HepG2 (cell line): ENCODE data around the gene OR8S1. TPM values are rescaled to one million over a fixed set of nuclear protein-coding genes. Genes with fewer than 3 reads are reported as not detected.

Experiments
- ATAC-seq: fragments of 200-7000 bp; cut with Tn5 transposase; 3 replicates; pipeline ENCODE4 v1.9.1; 2020; ENCODE audit warnings: mild to moderate bottlenecking, moderate library complexity
- BruUV-seq: library from RNA; stranded (reverse); fragments of 400-500 nt; replicated peaks from 2 replicates; lab custom pipeline; 2021; lab: Mats Ljungman, UMichigan
- CTCF ChIA-PET: fragments of 300-600 bp; formaldehyde crosslinking; extraction: SDS; loops from one replicate; lab custom pipeline; 2021; ENCODE audit warnings: low total read pairs, inconsistent platforms, low intra/inter-chr PET ratio; lab: Yijun Ruan, JAX
- POLR2A ChIA-PET: fragments of 350-600 bp; sonication (Branson Sonifier 250); formaldehyde crosslinking; loops from one replicate; lab custom pipeline; 2020; ENCODE audit warnings: antibody characterized with exemption, inconsistent platforms; lab: Yijun Ruan, JAX
- DNase-seq: peaks from one replicate; pipeline ENCODE4 v3.0.0-alpha.2; 2015; ENCODE audit warnings: low spot score
- FAIRE-seq: peaks from 3 replicates; lab custom pipeline; 2011; peaks lifted over from hg19 to GRCh38; lab: Jason Lieb, UNC
- H2AFZ ChIP-seq: one replicate; pipeline ENCODE4 v1.6.1; 2011; ENCODE audit warnings: low read length, inconsistent platforms
- H3K27ac ChIP-seq: fragments of 300-600 bp; 3 replicates; pipeline ENCODE4 v1.8.0; 2011; ENCODE audit warnings: mixed run types, mild to moderate bottlenecking, mixed read lengths, low read length, inconsistent platforms; ENCODE audit not compliant: insufficient read depth; ENCODE audit errors: extremely low read length
- H3K27me3 ChIP-seq, 2 experiments: fragments of 200-600 bp in 1 of 2; 2 replicates in 1 of 2; 3 replicates in 1 of 2; pipeline versions ENCODE4 v1.6.0 to v1.8.0; 2011; ENCODE audit warnings: low read length in 2 of 2, mild to moderate bottlenecking in 2 of 2, moderate library complexity in 2 of 2, inconsistent platforms in 1 of 2; ENCODE audit not compliant: insufficient read depth in 2 of 2, control insufficient read depth in 1 of 2
- H3K36me3 ChIP-seq, 2 experiments: fragments of 200-600 bp in 1 of 2; replicated peaks in 1 of 2; 2 replicates in 1 of 2; 3 replicates in 1 of 2; pipeline versions ENCODE4 v1.5.1 to v1.8.0; 2011; ENCODE audit warnings: low read length in 2 of 2, inconsistent platforms in 1 of 2; ENCODE audit not compliant: insufficient read depth in 2 of 2, control insufficient read depth in 1 of 2
- H3K4me1 ChIP-seq: 2 replicates; pipeline ENCODE4 v1.5.1; 2012; ENCODE audit warnings: low read length, inconsistent platforms; ENCODE audit not compliant: insufficient read depth
- H3K4me2 ChIP-seq: 2 replicates; pipeline ENCODE4 v1.6.0; 2011; ENCODE audit warnings: low read depth, low read length, inconsistent platforms
- H3K4me3 ChIP-seq, 3 experiments: fragments of 200-600 bp in 1 of 3; sonication (generic), shearing (Covaris generic) in 1 of 3; replicated peaks in 1 of 3; 2 replicates each; pipeline ENCODE4 v1.5.1; 2011 to 2016; ENCODE audit warnings: low read length in 3 of 3, inconsistent platforms in 2 of 3, low read depth in 2 of 3, mild to moderate bottlenecking in 2 of 3, control low read depth in 1 of 3, mixed read lengths in 1 of 3; ENCODE audit not compliant: insufficient read depth in 1 of 3
- H3K79me2 ChIP-seq: one replicate; pipeline ENCODE4 v1.6.1; 2011; ENCODE audit warnings: low read length, inconsistent platforms; ENCODE audit not compliant: insufficient read depth
- H3K9ac ChIP-seq: 2 replicates; pipeline ENCODE4 v1.6.0; 2011; ENCODE audit warnings: mild to moderate bottlenecking, low read depth, low read length, inconsistent platforms; ENCODE audit not compliant: insufficient read depth
- H3K9me3 ChIP-seq: 2 replicates; pipeline ENCODE4 v1.5.1; 2012; ENCODE audit warnings: mild to moderate bottlenecking, low read length
- H4K20me1 ChIP-seq: 2 replicates; pipeline ENCODE4 v1.6.0; 2011; ENCODE audit warnings: inconsistent platforms, mild to moderate bottlenecking, low read length, moderate library complexity; ENCODE audit not compliant: insufficient read depth
- ARNT2 ChIP-seq: sonication (generic); formaldehyde crosslinking; IDR thresholded peaks from 2 replicates; pipeline ENCODE4 v1.8.0; 2022; ENCODE audit warnings: mild to moderate bottlenecking, low read depth, missing genetic modification reagents, moderate library complexity
- ERF ChIP-seq: IDR thresholded peaks from 2 replicates; pipeline ENCODE4 v1.6.1; 2018; ENCODE audit warnings: missing biosample characterization, missing genetic modification reagents
- JARID2 ChIP-seq: sonication (generic); formaldehyde crosslinking; IDR thresholded peaks from 2 replicates; pipeline ENCODE4 v1.8.1; 2023; ENCODE audit warnings: missing genetic modification reagents, inconsistent platforms; ENCODE audit not compliant: insufficient replicate concordance
- NCOA1 ChIP-seq: sonication (generic); formaldehyde crosslinking; IDR thresholded peaks from 2 replicates; pipeline ENCODE4 v1.9.0; 2021; ENCODE audit warnings: missing genetic modification reagents
- PBX2 ChIP-seq: IDR thresholded peaks from 2 replicates; pipeline ENCODE4 v1.6.1; 2016; ENCODE audit warnings: control low read depth
- PTBP1 ChIP-seq: fragments of 200-400 bp; formaldehyde crosslinking; IDR thresholded peaks from 2 replicates; pipeline ENCODE4 v1.6.1; 2018; ENCODE audit warnings: low read length, low read depth; ENCODE audit not compliant: poor library complexity, severe bottlenecking
- THYN1 ChIP-seq: sonication (generic); formaldehyde crosslinking; IDR thresholded peaks from 2 replicates; pipeline ENCODE4 v1.8.1; 2023; ENCODE audit warnings: low read depth, mild to moderate bottlenecking, moderate library complexity, missing genetic modification reagents, borderline replicate concordance
- ZHX1 ChIP-seq: sonication (generic); formaldehyde crosslinking; IDR thresholded peaks from 2 replicates; pipeline ENCODE4 v1.8.1; 2022; ENCODE audit warnings: low read depth, mild to moderate bottlenecking, missing genetic modification reagents
- ZNF12 ChIP-seq: sonication (generic); formaldehyde crosslinking; IDR thresholded peaks from 2 replicates; pipeline ENCODE4 v1.5.0; 2020; ENCODE audit warnings: missing genetic modification reagents
- ZNF207 ChIP-seq: fragments of 450-650 bp; IDR thresholded peaks from 2 replicates; pipeline ENCODE4 v1.6.1; 2016; ENCODE audit warnings: antibody characterized with exemption, borderline replicate concordance
- ZNF652 ChIP-seq: IDR thresholded peaks from 2 replicates; pipeline ENCODE4 v1.6.1; 2016; ENCODE audit warnings: low read depth, borderline replicate concordance
- ZNF724P ChIP-seq: sonication (generic); formaldehyde crosslinking; IDR thresholded peaks from 2 replicates; pipeline ENCODE4 v1.8.0; 2022; ENCODE audit warnings: missing genetic modification reagents, borderline replicate concordance
- ZNF782 ChIP-seq: sonication (generic); formaldehyde crosslinking; IDR thresholded peaks from 2 replicates; pipeline ENCODE4 v1.4.0; 2020; ENCODE audit warnings: missing genetic modification reagents, mild to moderate bottlenecking, borderline replicate concordance
- ZSCAN29 ChIP-seq: sonication (generic); formaldehyde crosslinking; conservative IDR thresholded peaks from 2 replicates; pipeline ENCODE4 v1.4.0; 2020; ENCODE audit warnings: mild to moderate bottlenecking, missing genetic modification reagents
- WGBS: methylation state at CpG from one replicate; pipeline ENCODE4 v1.1.6; 2017; ENCODE audit warnings: low lambda C conversion rate; 5-methylcytosine and 5-hydroxymethylcytosine counted together
- in situ Hi-C: cut with HindIII; loops from 2 replicates; pipeline ENCODE4 v1.10.0; 2017; ENCODE audit warnings: low pct_unique_long_range_greater_than_20kb; ENCODE audit not compliant: extremely low pct_ligation_motif_present
- intact Hi-C: fragments of 100-400 bp; cut with micrococcal nuclease; formaldehyde crosslinking; loops from one replicate; pipeline ENCODE4 v1.10.0; 2022; ENCODE audit not compliant: unreplicated experiment
- polyA plus RNA-seq, 8 experiments: library from polyadenylated mRNA; depleted of rRNA in 3 of 8; stranded (reverse) in 7 of 8; unstranded in 1 of 8; fragments of >200 nt; fragmentation: Illumina TruSeq in 4 of 8; extraction: Trizol in 4 of 8; gene quantifications; 2 replicates each; pipeline versions ENCODE4 v1.2.1 to v1.2.3, GENCODE V29; 2011 to 2016; ENCODE audit warnings: low read depth in 4 of 8, missing spikeins in 1 of 8, mixed read lengths in 1 of 8; ENCODE audit not compliant: insufficient read depth in 1 of 8
- total RNA-seq, 5 experiments: library from RNA; depleted of rRNA; stranded (reverse); fragments of >200 nt; fragmentation: Illumina TruSeq; extraction: Trizol; gene quantifications; 2 replicates each; pipeline ENCODE4 v1.2.3, GENCODE V29; 2016; ENCODE audit warnings: low read depth in 1 of 5

Gene OR8S1
- total and polyA plus RNA-seq, 2 of the 13 experiments (the other 11 are each of a cell fraction or from before 2014, with no cell fraction given): not detected

- peaks cover 0 to 8% of the 10 kb centered on the region in 2 experiments; a peak in 2 of 5 replicates for H3K27me3 ChIP-seq
- H3K9me3 ChIP-seq: no peaks in the 10 kb centered on the region
- H3K9ac ChIP-seq: no peak overlapping the region
- in situ Hi-C loops: no loop called here
- no peaks in the 10 kb centered on the region for H3K36me3 ChIP-seq
- FAIRE-seq: no peak
- no peaks in the 10 kb centered on the region for H3K4me1 ChIP-seq
- no TSS peak for BruUV-seq
- no peak overlapping the region for H3K27ac ChIP-seq
- no peak overlapping the region for H3K4me2 ChIP-seq
- H3K79me2 ChIP-seq: no peaks in the 10 kb centered on the region
- whole genome bisulfite sequencing: 10% methylated on average over 5 of the region's 5 CpGs
- no peak for ATAC-seq
- DNase-seq: no peak
- H2AFZ ChIP-seq: no peak overlapping the region
- POLR2A ChIA-PET: no interaction called here
- intact Hi-C loops: no loop called here
- no peaks in the 10 kb centered on the region for H4K20me1 ChIP-seq
- H3K4me3 ChIP-seq: no peak overlapping the region
- CTCF ChIA-PET: no interaction called here
- TF ChIP-seq NCOA1 (CRISPR knock-in tag): no peak
- no peak for TF ChIP-seq THYN1 (CRISPR knock-in tag)
- no peak for TF ChIP-seq ZNF782 (CRISPR knock-in tag)
- TF ChIP-seq ZNF207: no peak
- no peak for TF ChIP-seq ZHX1 (CRISPR knock-in tag)
- TF ChIP-seq ZNF12 (CRISPR knock-in tag): no peak
- TF ChIP-seq JARID2 (CRISPR knock-in tag): no peak
- TF ChIP-seq PTBP1: no peak
- no peak for TF ChIP-seq ERF (CRISPR knock-in tag)
- no peak for TF ChIP-seq ARNT2
- TF ChIP-seq PBX2 (CRISPR knock-in tag): no peak
- no peak for TF ChIP-seq ZSCAN29 (CRISPR knock-in tag)
- no peak for TF ChIP-seq ZNF724P
- TF ChIP-seq ZNF652 (CRISPR knock-in tag): no peak
These were observed 38.8 kb upstream of the OR8S1 start for GRCh38 chr12:48486679-48487078.
